Skin epidermis (tissue), 12 donors: ENCODE data around the gene SHROOM3.
A peak's percentile ranks its signal among the peaks of the same experiment; 100 is the strongest.
"Not testable (repeated sequence)": the region's sequence is repeated elsewhere in the genome, so short reads cannot be mapped to it uniquely, and the experiment has no call there.

Experiments used
- H3K27ac ChIP-seq, 21 experiments: fragments of 200-600 bp; sonication (generic) in 11 of 21; one replicate each; pipeline ENCODE4 v1.5.0; 2020; ENCODE audit warnings: mild to moderate bottlenecking in 3 of 21, inconsistent platforms in 2 of 21, moderate library complexity in 2 of 21
- H3K4me3 ChIP-seq, 7 experiments: fragments of 200-600 bp; sonication (generic) in 2 of 7; one replicate each; pipeline ENCODE4 v1.5.0; 2020; ENCODE audit warnings: inconsistent platforms in 2 of 7, mild to moderate bottlenecking in 2 of 7, moderate library complexity in 1 of 7

Gene SHROOM3

DNA sequence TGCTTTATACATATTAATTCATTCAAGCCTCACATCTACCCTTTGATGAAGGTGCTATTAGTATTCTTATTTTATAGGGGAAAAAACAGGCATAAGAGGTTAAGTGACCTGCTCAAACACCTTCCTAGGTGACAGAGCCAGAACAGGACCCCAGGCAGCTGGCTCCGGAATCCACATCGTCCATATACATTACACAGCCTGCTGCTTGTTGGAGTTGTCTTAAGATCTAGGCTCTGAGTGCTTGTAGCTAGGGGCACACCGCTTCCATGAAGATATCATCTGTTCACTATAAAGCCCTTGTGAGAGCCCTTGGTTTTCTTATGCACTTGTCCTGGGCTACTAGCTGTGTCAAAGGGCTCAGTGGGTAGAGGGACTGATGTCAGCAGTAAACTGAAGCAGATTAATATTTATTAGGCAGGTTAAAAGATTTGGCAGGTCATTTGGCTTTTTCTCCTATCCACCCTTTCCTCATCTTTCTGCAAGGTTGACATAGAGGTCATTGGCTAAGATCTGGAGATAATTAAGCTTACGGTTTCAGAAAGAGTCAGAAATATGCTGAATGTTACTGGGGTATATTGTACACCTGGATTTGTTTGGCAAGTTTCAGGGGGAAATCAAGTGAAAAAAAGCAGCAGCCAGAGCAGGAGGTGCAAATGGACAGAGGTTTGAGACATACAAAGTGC lies 267.6 kb downstream of the SHROOM3 start:
- H3K4me3 ChIP-seq: no peak overlapping the region
- H3K27ac ChIP-seq: no peak overlapping the region

DNA sequence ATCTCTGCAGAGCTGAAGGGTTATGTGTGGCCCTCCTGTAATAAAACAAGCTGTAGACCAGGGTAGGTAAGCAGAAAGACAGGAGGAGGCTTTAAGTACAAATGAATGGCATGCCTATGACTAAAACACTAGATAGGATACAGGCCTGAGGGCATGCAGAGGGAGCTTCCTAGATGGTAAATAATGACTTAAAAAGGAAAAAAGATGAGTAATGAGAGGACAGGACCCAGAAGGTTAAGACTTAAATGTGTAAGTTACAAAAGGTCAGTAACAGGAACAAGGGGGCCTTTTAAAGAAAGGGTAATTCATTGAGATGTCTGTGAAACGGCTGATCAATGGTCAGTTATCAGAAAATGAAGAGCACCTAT lies 268.1 kb downstream of the SHROOM3 start:
- Histone ChIP-seq H3K4me3 (no peak overlapping the region), H3K27ac (no peak overlapping the region)

DNA sequence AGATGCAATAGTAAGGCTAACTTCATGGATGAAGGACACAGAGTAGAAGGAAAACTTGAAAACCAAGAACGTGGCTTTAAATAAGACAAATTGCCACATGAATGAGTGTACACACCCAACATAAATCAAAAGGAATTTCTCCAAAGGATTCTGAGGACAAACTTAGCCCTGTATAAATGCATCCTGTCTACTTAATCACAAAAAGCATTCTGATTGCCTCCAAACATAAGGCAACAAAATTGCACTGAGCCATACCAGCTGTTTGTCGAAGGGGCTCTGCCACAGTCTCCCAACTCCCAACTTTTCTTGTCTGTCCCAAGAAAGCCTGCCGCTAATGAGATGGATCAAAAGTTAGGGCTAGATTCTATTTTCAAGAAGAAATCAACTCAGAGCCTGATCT lies 268.6 kb downstream of the SHROOM3 start:
- no peak overlapping the region for H3K27ac ChIP-seq
- H3K4me3 ChIP-seq: no peak overlapping the region

DNA sequence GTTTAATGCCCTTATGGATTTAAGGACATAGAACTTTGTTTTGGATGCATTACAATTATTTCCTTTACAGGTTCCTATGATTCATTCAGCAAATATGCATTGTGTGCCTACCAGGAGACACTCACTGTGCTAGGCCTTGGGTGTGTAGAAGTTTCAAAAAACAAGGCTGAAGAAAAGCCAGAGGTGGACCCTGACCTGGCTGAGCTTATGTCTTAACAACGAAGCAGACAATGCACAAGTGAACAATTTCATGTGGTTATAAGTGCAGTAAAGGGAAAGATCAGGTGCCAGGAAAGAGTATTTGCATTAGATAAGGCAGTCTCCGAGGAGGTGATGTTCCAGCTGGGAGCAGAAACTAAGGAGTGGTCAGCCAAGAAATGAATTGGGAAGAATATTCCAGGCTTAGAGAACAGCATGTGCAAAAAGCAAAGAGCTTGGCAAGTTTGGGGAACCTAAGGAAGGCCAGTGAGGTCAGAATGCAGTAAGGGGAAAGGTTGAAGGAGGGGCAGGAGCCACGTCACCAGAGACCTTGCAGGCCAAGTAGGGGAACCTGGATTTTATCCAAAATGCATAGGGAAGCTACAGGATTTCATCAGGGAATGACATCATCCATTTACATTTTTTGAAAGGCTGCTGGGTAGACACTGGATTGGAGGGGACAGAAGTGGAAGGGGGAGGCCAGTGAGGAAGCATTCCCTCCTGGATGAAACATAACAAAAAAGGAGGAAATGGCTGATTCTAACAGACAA lies 269.3 kb downstream of the SHROOM3 start:
- no peak overlapping the region for H3K4me3 ChIP-seq
- H3K27ac ChIP-seq: peak overlapping the region in 1 of 21 experiments; percentile 4

DNA sequence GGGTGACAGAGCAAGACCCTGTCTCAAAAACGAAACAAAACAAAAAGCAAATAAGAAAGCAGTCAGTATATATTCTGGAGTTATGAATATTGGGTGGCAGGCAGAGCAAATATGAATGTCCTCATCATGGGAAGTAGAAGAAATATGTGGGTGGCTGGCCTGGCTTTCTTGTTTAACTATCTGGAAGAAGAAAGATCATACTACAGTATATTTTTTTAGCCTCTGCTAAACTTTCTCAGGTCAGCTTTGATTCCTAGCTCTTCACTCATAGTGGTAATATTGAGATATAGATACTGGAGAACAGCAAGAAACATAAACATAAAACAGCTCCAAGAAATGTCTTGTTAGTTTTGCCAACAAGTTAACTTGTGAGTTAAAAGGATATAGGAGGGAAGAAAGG lies 270.4 kb downstream of the SHROOM3 start:
- Histone ChIP-seq H3K27ac (no peak overlapping the region), H3K4me3 (no peak overlapping the region)

DNA sequence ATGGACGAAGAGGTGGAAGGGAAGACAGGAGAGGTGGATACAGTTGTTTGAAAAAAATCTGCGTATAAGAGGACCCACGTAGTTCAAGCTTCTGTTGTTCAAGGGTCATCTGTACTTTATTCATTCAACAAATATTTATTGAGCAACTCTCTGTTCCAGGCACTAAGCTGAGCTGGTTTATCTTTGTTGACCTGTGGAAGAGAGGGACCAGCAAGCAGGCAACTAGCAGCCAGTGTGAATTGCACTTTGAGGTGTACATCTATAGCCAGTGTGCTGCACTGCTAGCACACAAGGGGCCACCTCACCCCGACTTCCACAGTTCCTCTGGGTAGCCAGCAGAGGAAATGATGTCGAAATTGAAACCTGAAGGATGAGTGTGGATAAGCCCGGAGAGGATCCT lies 271.6 kb downstream of the SHROOM3 start:
- H3K27ac ChIP-seq: no peak overlapping the region
- no peak overlapping the region for H3K4me3 ChIP-seq

DNA sequence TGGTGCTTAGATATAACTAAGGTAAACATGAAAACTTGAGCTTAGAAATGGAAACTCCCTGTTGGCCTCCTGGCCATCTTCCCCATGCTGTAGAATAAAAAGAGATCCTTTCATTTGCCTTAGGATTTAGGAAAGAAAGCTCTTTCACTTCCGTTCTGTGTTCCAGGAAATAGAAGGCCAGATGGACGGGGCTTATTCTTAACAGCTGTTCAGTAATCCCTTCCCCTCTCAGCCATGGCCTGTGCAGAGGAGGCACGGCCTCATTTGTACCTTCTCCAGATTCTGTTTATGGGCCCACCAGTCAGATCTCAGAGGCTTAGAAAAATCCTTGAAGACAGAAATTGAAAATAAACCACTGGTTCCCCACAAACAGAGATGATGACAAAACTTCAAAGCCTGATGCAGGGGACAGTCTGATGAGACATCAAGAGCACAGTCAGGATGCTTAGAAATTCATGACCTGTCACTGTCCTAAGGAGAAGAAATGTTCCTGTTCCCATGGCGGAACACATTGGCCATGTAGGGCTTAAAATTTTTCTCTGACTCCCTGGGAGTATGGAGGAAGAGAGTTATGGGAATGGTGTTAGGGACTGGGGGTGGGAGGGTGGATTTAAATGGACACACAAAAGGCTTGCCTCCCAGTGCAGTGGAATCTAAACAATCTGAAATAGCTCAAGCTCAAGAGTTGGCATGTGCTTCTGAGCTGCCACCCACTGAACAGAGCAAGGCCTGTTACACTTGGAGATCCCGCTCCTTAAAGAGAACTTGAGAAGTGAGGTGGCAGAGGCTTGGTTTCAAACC lies 274.1 kb downstream of the SHROOM3 start:
- Histone ChIP-seq H3K27ac (no peak overlapping the region), H3K4me3 (no peak overlapping the region)

DNA sequence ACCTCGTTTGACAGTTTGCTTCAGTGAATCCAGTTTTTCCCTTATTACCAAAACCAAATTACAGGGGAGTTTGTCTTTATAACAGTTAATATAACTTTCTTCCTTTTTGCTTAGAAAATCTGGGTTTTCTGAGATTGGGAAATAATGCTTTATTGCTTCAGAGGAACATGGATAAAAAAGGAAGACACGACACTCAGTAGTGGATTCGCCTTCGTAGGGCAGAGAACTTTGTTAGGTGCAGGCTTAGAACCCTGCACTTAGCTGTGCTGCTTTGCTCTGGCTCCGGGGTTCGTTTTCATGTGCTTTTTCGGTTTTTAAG lies 274.7 kb downstream of the SHROOM3 start:
- no peak overlapping the region for H3K27ac ChIP-seq
- no peak overlapping the region for H3K4me3 ChIP-seq

DNA sequence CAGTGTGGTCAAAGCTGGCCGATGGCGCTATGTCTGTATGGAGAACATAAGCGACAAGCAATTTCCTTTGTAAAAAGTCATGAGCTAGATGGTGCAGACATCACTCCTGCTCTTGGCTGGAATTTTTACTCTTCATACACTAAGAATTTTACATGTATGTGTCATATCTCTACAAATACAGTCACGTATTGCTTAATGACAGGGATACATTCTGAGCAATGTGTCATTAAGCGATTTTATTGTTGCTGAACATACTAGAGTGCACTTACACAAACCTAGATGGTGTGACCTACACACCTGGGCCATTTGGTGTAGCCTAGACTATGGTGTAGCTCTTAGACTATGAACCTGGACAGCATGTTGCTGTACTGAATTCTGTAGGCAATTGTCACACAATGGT lies 277.5 kb downstream of the SHROOM3 start:
- Histone ChIP-seq H3K4me3 (no peak overlapping the region), H3K27ac (no peak overlapping the region)

DNA sequence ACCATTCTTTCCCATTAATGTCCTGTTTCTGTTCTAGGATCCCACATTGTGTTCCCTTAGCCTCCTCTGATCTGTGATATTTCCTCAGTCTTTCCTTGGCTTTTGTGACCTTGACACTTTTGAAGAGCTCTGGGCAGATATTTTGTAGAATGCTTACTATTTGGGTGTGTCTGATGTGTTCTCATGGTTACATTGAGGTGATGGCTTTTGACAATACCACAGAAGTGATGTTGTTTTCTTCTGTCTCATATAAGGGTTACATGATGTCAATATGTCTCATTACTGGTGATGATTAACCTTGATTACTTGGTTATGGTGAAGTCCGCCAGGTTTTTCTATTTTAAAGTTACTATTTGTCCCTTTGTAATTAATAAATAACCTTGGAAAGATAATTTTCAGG lies 279.2 kb downstream of the SHROOM3 start:
- H3K27ac ChIP-seq: no peak overlapping the region
- no peak overlapping the region for H3K4me3 ChIP-seq

DNA sequence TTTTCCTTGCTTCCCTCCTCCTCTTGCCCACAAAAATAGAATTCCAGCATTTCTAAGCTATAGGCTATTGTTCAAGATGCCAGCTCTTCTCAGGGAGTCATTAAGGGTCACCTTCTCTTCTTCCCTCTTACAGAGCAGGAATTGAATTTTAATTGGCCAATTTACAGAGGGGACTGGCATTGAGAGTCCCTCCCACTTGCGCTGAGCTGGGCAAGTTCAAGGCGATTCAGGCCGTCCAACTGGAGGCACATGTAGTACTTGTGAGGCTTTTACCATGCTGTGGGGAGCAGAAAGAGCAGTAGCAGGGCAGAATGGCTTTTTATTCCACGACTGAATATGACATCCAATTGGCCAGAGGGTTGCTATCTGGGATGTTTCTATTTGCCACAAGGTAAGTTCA lies 281.0 kb downstream of the SHROOM3 start:
- H3K4me3 ChIP-seq: no peak overlapping the region
- no peak overlapping the region for H3K27ac ChIP-seq

DNA sequence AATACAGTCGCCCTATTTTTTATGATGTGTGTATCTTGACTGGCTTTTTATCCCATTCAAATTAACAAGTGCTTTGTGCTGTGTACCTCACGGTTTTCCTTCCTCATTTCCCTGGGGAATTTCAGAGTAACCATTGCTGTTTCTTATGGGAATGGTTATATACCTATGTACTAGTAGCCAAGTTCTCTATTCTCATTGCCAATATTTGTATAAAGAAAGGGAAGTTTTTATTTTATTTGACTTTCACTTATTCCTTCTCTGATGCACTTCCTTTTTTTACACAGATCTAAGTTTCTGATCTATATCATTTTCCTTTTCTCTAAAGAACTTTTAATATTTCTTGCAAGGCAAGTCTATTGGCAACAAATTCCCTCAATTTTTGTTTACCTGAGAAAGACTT lies 281.6 kb downstream of the SHROOM3 start:
- Histone ChIP-seq H3K4me3 (no peak overlapping the region), H3K27ac (no peak overlapping the region)

DNA sequence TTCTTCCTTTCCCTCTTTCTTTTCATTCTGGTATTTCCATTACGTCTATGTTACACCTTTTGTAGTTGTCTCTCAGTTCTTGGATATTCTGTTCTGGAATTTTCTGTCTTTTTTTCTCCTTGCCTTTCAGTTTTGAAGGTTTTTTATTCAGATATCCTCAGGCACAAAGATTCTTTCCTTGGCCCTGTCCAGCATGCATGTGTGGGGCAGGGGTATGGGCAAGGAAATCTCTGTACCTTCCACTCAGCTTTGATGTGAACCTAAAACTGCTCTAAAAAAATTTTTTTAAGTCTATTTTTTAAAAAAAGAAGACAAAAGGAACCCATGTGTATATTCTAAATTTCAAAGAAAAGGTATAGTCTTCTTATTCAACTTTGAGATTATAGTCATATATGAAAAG lies 282.4 kb downstream of the SHROOM3 start:
- H3K4me3 ChIP-seq: no peak overlapping the region
- no peak overlapping the region for H3K27ac ChIP-seq

DNA sequence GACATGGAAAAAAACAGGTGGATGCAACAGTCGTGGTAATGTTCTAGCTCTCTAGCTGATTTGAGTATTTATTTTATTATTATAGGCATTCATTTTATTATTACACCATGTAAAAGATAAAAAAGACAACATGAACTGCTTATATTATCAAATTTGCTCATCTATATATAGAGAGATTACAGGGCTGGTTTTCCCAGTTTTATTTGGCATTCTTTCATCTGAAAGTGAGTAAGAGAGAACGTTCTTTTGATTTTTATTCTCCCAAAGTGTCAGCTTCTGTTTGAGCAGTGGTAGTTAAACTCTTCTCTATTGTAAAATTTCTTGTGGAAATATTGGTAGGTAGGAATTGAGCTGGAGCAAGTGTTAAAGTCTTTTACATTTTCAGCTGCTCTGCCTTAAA lies 283.0 kb downstream of the SHROOM3 start:
- H3K27ac ChIP-seq: no peak overlapping the region
- H3K4me3 ChIP-seq: no peak overlapping the region

DNA sequence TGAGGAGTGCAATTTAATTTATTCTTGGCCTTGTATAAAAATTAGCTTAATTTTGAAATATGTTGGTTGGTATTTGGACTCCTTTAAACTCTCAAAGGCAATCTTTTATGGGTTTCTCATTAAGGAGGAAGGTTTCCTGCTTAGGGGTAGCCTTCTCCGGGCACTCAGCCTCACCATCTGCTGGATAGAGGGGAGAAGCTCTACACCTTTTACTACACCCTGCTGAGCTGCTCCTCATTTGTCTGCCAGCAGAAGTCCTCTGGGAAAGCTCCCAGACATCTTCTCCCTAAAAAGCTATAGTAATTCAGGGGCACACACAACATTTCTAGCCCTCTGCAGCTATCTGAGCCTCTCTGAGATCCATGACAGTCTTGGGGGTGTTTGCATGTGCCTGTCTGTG lies 283.8 kb downstream of the SHROOM3 start:
- no peak overlapping the region for H3K4me3 ChIP-seq
- H3K27ac ChIP-seq: no peak overlapping the region

DNA sequence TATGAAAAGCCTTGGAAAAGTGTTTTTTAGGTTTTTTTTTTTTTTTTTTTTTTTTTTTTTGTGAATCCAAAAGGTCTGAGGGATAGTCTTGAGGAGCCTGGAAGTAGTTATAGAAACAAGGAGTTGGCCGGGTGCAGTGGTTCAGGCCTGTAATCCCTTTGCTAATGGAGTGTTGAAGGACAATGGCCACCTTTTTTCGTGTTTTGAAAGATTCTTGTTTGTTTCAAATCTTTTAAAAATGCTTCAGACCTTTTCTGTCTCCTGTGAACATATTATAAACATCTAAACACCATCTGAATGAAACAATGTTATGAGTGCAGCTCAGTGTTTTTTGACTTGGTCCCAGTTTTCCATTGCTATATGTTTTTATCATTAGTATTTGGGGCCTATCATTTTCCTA lies 285.1 kb downstream of the SHROOM3 start:
- no peak overlapping the region for H3K27ac ChIP-seq
- no peak overlapping the region for H3K4me3 ChIP-seq

DNA sequence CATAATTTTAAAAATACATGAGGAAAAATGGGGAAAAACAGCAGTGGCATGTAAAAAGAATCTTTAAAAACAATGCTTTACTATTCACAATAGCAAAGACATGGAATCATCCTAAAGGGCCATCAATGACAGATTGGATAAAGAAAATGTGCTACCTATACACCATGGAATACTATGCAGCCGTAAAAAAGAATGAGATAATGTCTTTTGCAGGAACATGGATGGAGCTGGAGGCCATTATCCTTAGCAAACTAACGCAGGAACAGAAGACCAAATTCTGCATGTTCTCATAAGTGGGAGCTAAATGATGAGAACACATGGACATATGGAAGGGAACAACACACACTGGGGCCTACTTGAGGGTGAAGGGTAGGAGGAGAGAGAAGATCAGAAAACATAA lies 287.1 kb downstream of the SHROOM3 start:
- H3K4me3 ChIP-seq: not testable (repeated sequence)

DNA sequence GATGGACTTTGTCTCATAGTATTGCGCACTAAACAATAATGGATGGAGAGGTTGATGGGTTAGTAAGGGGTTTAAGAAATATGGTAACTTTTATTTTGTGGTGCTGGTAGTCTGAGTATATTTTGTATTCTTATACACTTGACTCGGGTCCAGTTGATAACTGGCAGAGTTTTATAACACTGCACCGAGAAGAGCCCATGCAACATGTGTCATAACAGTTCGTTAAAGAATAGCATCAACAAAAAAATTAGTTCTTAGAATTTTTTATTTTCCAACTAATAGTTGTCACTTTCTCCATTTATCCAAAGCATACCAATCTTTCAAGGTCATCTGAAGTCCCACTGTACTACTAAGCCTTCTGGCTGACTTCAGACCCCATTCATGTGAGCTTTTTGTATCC lies 287.8 kb downstream of the SHROOM3 start:
- peak overlapping the region in 1 of 21 experiments; percentile 26 for H3K27ac ChIP-seq
- no peak overlapping the region for H3K4me3 ChIP-seq

More for the DNA sequence above, 287.1 kb downstream of the SHROOM3 start:
- not testable (repeated sequence) for H3K27ac ChIP-seq

DNA sequence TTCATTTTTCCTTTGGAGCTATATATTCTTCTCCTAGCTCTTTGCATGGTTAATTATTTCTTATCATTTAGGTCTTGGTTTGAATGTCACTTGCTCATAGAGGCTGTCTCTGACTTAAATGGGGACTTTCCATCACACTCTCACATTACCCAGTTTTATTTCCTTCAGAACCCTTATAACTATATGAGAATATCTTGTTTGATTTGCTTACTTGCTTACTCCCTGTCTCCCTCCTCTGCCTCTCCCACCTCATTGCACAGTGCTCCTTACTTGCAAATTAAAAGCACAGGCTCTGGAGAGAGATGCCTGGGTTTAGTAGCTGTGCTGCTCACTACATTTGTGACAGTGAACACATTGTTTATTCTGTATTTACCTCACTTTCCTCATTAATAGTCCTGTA lies 288.3 kb downstream of the SHROOM3 start:
- Histone ChIP-seq H3K4me3 (no peak overlapping the region), H3K27ac (peak overlapping the region in 3 of 21 experiments; percentile 26 to 40 (median 29))

DNA sequence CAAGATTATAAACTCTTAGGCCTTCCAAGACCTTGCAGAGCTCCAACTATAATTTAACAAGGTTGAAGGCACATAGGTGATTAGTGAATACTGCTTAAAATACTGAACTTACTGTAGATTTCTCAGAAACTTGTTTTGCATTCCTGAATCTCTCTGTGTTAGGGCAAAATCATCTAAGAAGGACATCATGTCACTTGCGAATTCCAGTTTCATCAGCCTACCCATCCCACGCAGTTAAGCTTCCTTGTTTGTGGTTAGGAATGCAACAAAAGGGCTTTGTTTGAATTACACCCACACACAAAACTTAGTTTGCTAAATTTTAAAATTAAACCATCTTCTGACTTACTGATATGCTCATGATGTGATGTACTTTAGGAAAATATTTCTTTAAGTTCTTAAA lies 288.9 kb downstream of the SHROOM3 start:
- Histone ChIP-seq H3K27ac (peak overlapping the region in 3 of 21 experiments; percentile 26 to 40 (median 29)), H3K4me3 (no peak overlapping the region)

DNA sequence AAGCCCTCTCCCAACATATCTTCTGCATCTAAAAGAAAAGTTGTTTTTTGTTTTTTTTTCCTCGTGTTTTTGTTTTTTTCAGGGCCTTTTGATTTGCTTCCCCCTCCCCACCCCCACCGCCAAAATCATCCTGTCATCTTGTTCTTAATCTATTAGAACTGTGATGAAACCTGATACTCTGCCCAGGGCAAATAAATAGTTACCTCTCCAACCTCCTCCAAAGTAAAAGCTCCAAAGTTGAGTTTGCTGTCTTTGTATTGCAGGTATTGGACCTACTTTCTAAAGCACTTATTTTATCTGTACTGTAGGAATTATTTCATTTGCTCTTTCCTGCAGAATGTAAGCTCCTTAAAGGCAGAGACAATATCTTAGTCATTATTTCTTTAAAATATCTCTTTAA lies 290.0 kb downstream of the SHROOM3 start:
- no peak overlapping the region for H3K4me3 ChIP-seq
- H3K27ac ChIP-seq: no peak overlapping the region
